Dedifferentiated amniotic fluid mesenchymal stem cell (primary cell): Measurements from ENCODE around the gene SLC4A11.

ENCODE experiments used
- DNase-seq: peaks from one replicate; pipeline ENCODE4 v3.0.0-alpha.2; 2016; ENCODE audit errors: extremely low spot score

SLC4A11 gene

GRCh38 chr20:3246682-3247081 is 7.7 kb upstream of the SLC4A11 start:
- DNase-seq: no peak

- no peak for DNase-seq
Measured at GRCh38 chr20:3245711-3246110, 6.7 kb upstream of the SLC4A11 start.

- no peak for DNase-seq
Measured at GRCh38 chr20:3245156-3245555, 6.2 kb upstream of the SLC4A11 start.

GRCh38 chr20:3244613-3245012 is 5.6 kb upstream of the SLC4A11 start:
- DNase-seq: no peak

GRCh38 chr20:3243718-3244358 is 4.8 kb upstream of the SLC4A11 start:
- DNase-seq: no peak

- DNase-seq: no peak
Measured at GRCh38 chr20:3242172-3242692, 3.2 kb upstream of the SLC4A11 start.

GRCh38 chr20:3240776-3241363 is 1.9 kb upstream of the SLC4A11 start:
- DNase-seq: no peak

- no peak for DNase-seq
Measured at GRCh38 chr20:3239867-3240775, 1.1 kb upstream of the SLC4A11 start.

- DNase-seq: no peak
Measured at GRCh38 chr20:3238616-3239025, 369 bp downstream of the SLC4A11 start.

- no peak for DNase-seq
Measured at GRCh38 chr20:3237958-3238615, 903 bp downstream of the SLC4A11 start.

- DNase-seq: no peak
Measured at GRCh38 chr20:3237011-3237957, 1.7 kb downstream of the SLC4A11 start.

- no peak for DNase-seq
Measured at GRCh38 chr20:3235666-3236324, 3.2 kb downstream of the SLC4A11 start.

- DNase-seq: no peak
Measured at GRCh38 chr20:3233991-3234498, 4.9 kb downstream of the SLC4A11 start.

- no peak for DNase-seq
Measured at GRCh38 chr20:3233131-3233990, 5.6 kb downstream of the SLC4A11 start.

- DNase-seq: no peak
Measured at GRCh38 chr20:3231889-3232588, 7.0 kb downstream of the SLC4A11 start.

- DNase-seq: no peak
Measured at GRCh38 chr20:3231116-3231515, 7.9 kb downstream of the SLC4A11 start.

GRCh38 chr20:3229798-3230197 is 9.2 kb downstream of the SLC4A11 start:
- no peak for DNase-seq

GRCh38 chr20:3229158-3229557 is 9.8 kb downstream of the SLC4A11 start:
- DNase-seq: no peak

GRCh38 chr20:3228750-3229032 is 10.3 kb downstream of the SLC4A11 start:
- no peak for DNase-seq
